Fibroblast of the aortic adventitia (primary cell): ENCODE measurements around the gene LST1. TPM values are rescaled to one million over a fixed set of nuclear protein-coding genes. Genes with fewer than 3 reads are reported as not detected.

Experiments used
- DNase-seq: peaks from one replicate; pipeline ENCODE4 v3.0.0-alpha.2; 2010; ENCODE audit warnings: low read depth
- H3K4me3 ChIP-seq: 2 replicates; pipeline ENCODE4 v1.5.1; 2011; ENCODE audit warnings: low read depth, mild to moderate bottlenecking, control low read depth, low read length, moderate library complexity
- CTCF ChIP-seq: IDR thresholded peaks from 2 replicates; pipeline ENCODE4 v1.5.1; 2011; ENCODE audit warnings: mild to moderate bottlenecking, low read length, control low read depth, inconsistent platforms; ENCODE audit not compliant: insufficient read depth
- total RNA-seq: library from RNA; depleted of rRNA; stranded (reverse); fragments of >200 nt; gene quantifications from 2 replicates; pipeline ENCODE4 v1.2.3, GENCODE V29; 2012; ENCODE audit warnings: low replicate concordance

Gene LST1
- total RNA-seq, 1 donor: not detected

- no peak for TF ChIP-seq CTCF
- H3K4me3 ChIP-seq: no peak overlapping the region
- no peak for DNase-seq
These were observed 12.6 kb upstream of the LST1 start for GRCh38 chr6:31573239-31574105.

- no peak for TF ChIP-seq CTCF
- H3K4me3 ChIP-seq: no peak overlapping the region
- DNase-seq: no peak
These were observed 11.7 kb upstream of the LST1 start for GRCh38 chr6:31574106-31575061.

GRCh38 chr6:31575335-31575901 is 10.7 kb upstream of the LST1 start, which contains the start of gene TNF:
Gene TNF, plus strand, starts transcription at chr6:31575565. Its CDS starts 177 bp downstream, at chr6:31575742.
- no peak for DNase-seq
- H3K4me3 ChIP-seq: no peak within 1 kb of the TSS
- no peak for TF ChIP-seq CTCF

- H3K4me3 ChIP-seq: no peak overlapping the region
- DNase-seq: no peak
- TF ChIP-seq CTCF: no peak
These were observed 10.0 kb upstream of the LST1 start for GRCh38 chr6:31575952-31576685.

DNA sequence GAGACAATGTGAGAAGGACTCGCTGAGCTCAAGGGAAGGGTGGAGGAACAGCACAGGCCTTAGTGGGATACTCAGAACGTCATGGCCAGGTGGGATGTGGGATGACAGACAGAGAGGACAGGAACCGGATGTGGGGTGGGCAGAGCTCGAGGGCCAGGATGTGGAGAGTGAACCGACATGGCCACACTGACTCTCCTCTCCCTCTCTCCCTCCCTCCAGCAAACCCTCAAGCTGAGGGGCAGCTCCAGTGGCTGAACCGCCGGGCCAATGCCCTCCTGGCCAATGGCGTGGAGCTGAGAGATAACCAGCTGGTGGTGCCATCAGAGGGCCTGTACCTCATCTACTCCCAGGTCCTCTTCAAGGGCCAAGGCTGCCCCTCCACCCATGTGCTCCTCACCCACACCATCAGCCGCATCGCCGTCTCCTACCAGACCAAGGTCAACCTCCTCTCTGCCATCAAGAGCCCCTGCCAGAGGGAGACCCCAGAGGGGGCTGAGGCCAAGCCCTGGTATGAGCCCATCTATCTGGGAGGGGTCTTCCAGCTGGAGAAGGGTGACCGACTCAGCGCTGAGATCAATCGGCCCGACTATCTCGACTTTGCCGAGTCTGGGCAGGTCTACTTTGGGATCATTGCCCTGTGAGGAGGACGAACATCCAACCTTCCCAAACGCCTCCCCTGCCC is 9.0 kb upstream of the LST1 start:
- no peak for TF ChIP-seq CTCF
- no peak overlapping the region for H3K4me3 ChIP-seq
- DNase-seq: no peak
